ENCODE results near the gene SIK3.

- TF ChIP-seq CTCF (IDR thresholded peaks at IDR 0.05; ENCODE audit: extremely low read depth in 1 of 2, insufficient read depth in 1 of 2, low read depth in 1 of 2, low read length in 2 of 2) (no peak), FOS (IDR thresholded peaks at IDR 0.05; ENCODE audit: borderline replicate concordance, insufficient read depth, low read length) (no peak), POLR2A (IDR thresholded peaks at IDR 0.05; ENCODE audit: low read depth, low read length) (no peak), EZH2 (IDR thresholded peaks at IDR 0.05; ENCODE audit: borderline replicate concordance, low read depth, low read length, severe bottlenecking) (no peak), JUN (IDR thresholded peaks at IDR 0.05; ENCODE audit: borderline replicate concordance, insufficient read depth, insufficient read length, low read depth) (no peak), POLR2AphosphoS5 (IDR thresholded peaks at IDR 0.05; ENCODE audit: insufficient read depth, low read depth, low read length) (no peak), MAX (IDR thresholded peaks at IDR 0.05; ENCODE audit: insufficient read depth, insufficient read length) (no peak)
These were observed 204.3 kb downstream of the SIK3 start for GRCh38 chr11:116893906-116894305.

Measured in endothelial cell of umbilical vein (primary cell).